T-helper 1 cell treated with Interleukin-12 subunit alpha and Interleukin-12 subunit beta and Interleukin-4 antibody, amounts not matched to agents 30 μg/mL and 1 μg/mL, for 36 hours (primary cell): ENCODE measurements around the gene ITGB4.
A peak's percentile ranks its signal among the peaks of the same experiment; 100 is the strongest.
"Not testable (repeated sequence)": the region's sequence is repeated elsewhere in the genome, so short reads cannot be mapped to it uniquely, and the experiment has no call there.

Source experiments
- H3K27ac Mint-ChIP-seq: one replicate; pipeline ENCODE4 v1.8.0; 2021; ENCODE audit warnings: mild to moderate bottlenecking, mixed read lengths
- H3K27me3 Mint-ChIP-seq: one replicate; pipeline ENCODE4 v1.8.0; 2021; ENCODE audit warnings: low read depth, mixed read lengths
- H3K36me3 Mint-ChIP-seq: one replicate; pipeline ENCODE4 v1.8.0; 2021; ENCODE audit warnings: low read depth, mixed read lengths
- H3K4me1 Mint-ChIP-seq: one replicate; pipeline ENCODE4 v1.8.0; 2021; ENCODE audit warnings: low read depth, mixed read lengths
- H3K4me3 Mint-ChIP-seq: one replicate; pipeline ENCODE4 v1.8.0; 2021; ENCODE audit warnings: mild to moderate bottlenecking, moderate library complexity, mixed read lengths
- H3K9me3 Mint-ChIP-seq: one replicate; pipeline ENCODE4 v1.8.0; 2021; ENCODE audit warnings: mixed read lengths

The ITGB4 gene

GRCh38 chr17:75773808-75774470 lies 52.7 kb downstream of the ITGB4 start:
- Mint-ChIP-seq H3K4me3 (no peak overlapping the region), H3K27me3 (no peaks in the 10 kb centered on the region), H3K9me3 (no peaks in the 10 kb centered on the region), H3K4me1 (peaks cover 34% of the 10 kb centered on the region), H3K36me3 (peaks cover 29% of the 10 kb centered on the region), H3K27ac (no peak overlapping the region)

- H3K9me3 Mint-ChIP-seq = no peaks in the 10 kb centered on the region
- H3K27ac Mint-ChIP-seq = no peak overlapping the region
- no peak overlapping the region for H3K4me3 Mint-ChIP-seq
- H3K4me1 Mint-ChIP-seq = peaks cover 35% of the 10 kb centered on the region
- H3K27me3 Mint-ChIP-seq = no peaks in the 10 kb centered on the region
- peaks cover 30% of the 10 kb centered on the region for H3K36me3 Mint-ChIP-seq
Measured at GRCh38 chr17:75774471-75774990, 53.3 kb downstream of the ITGB4 start.

- H3K36me3 Mint-ChIP-seq = peaks cover 32% of the 10 kb centered on the region
- no peaks in the 10 kb centered on the region for H3K9me3 Mint-ChIP-seq
- H3K27me3 Mint-ChIP-seq = no peaks in the 10 kb centered on the region
- H3K27ac Mint-ChIP-seq = peak overlapping the region; percentile 13
- H3K4me1 Mint-ChIP-seq = peaks cover 41% of the 10 kb centered on the region
- H3K4me3 Mint-ChIP-seq = no peak overlapping the region
Measured at GRCh38 chr17:75774991-75775668, 53.9 kb downstream of the ITGB4 start.

GRCh38 chr17:75776386-75777295 lies 55.4 kb downstream of the ITGB4 start:
- no peaks in the 10 kb centered on the region for H3K9me3 Mint-ChIP-seq
- peak overlapping the region; percentile 87 for H3K27ac Mint-ChIP-seq
- H3K4me1 Mint-ChIP-seq = peaks cover 41% of the 10 kb centered on the region
- peak overlapping the region; percentile 96 for H3K4me3 Mint-ChIP-seq
- H3K27me3 Mint-ChIP-seq = no peaks in the 10 kb centered on the region
- peaks cover 32% of the 10 kb centered on the region for H3K36me3 Mint-ChIP-seq

GRCh38 chr17:75777296-75777922 lies 56.1 kb downstream of the ITGB4 start:
- peak overlapping the region; percentile 96 for H3K4me3 Mint-ChIP-seq
- peaks cover 39% of the 10 kb centered on the region for H3K4me1 Mint-ChIP-seq

GRCh38 chr17:75778066-75778860 lies 57.0 kb downstream of the ITGB4 start:
- H3K9me3 Mint-ChIP-seq, H3K27me3 Mint-ChIP-seq: not testable (repeated sequence)
- Mint-ChIP-seq H3K36me3 (peaks cover 32% of the 10 kb centered on the region), H3K4me1 (peaks cover 43% of the 10 kb centered on the region), H3K4me3 (peak overlapping the region; percentile 96), H3K27ac (peak overlapping the region; percentile 89)

More at GRCh38 chr17:75777296-75777922, 56.1 kb downstream of the ITGB4 start:
- Mint-ChIP-seq H3K36me3 (peaks cover 32% of the 10 kb centered on the region), H3K27me3 (no peaks in the 10 kb centered on the region), H3K27ac (peak overlapping the region; percentile 87), H3K9me3 (no peaks in the 10 kb centered on the region)

- Mint-ChIP-seq H3K4me1 (peaks cover 48% of the 10 kb centered on the region), H3K4me3 (peak overlapping the region; percentile 96), H3K36me3 (peaks cover 32% of the 10 kb centered on the region), H3K27ac (peak overlapping the region; percentile 89), H3K9me3 (no peaks in the 10 kb centered on the region), H3K27me3 (no peaks in the 10 kb centered on the region)
Measured at GRCh38 chr17:75778861-75779249, 57.6 kb downstream of the ITGB4 start.

- H3K27me3 Mint-ChIP-seq = no peaks in the 10 kb centered on the region
- peaks cover 32% of the 10 kb centered on the region for H3K36me3 Mint-ChIP-seq
- no peaks in the 10 kb centered on the region for H3K9me3 Mint-ChIP-seq
- H3K27ac Mint-ChIP-seq = peak overlapping the region; percentile 97
- H3K4me3 Mint-ChIP-seq = peak overlapping the region; percentile 96
- peaks cover 49% of the 10 kb centered on the region for H3K4me1 Mint-ChIP-seq
Measured at GRCh38 chr17:75779250-75779986, 58.2 kb downstream of the ITGB4 start.

GRCh38 chr17:75779987-75780889 lies 59.0 kb downstream of the ITGB4 start:
- Mint-ChIP-seq H3K27me3 (no peaks in the 10 kb centered on the region), H3K36me3 (peaks cover 32% of the 10 kb centered on the region), H3K4me3 (peak overlapping the region; percentile 90), H3K27ac (peak overlapping the region; percentile 97), H3K9me3 (no peaks in the 10 kb centered on the region), H3K4me1 (peaks cover 52% of the 10 kb centered on the region)

GRCh38 chr17:75783069-75783783 lies 62.0 kb downstream of the ITGB4 start:
- Mint-ChIP-seq H3K4me1 (peaks cover 41% of the 10 kb centered on the region), H3K36me3 (peaks cover 19% of the 10 kb centered on the region), H3K27me3 (no peaks in the 10 kb centered on the region), H3K27ac (peak overlapping the region; percentile 95), H3K4me3 (peak overlapping the region; percentile 80), H3K9me3 (no peaks in the 10 kb centered on the region)

GRCh38 chr17:75783803-75784472 lies 62.7 kb downstream of the ITGB4 start:
- peak overlapping the region; percentile 80 for H3K4me3 Mint-ChIP-seq
- H3K9me3 Mint-ChIP-seq = no peaks in the 10 kb centered on the region
- no peaks in the 10 kb centered on the region for H3K27me3 Mint-ChIP-seq
- H3K36me3 Mint-ChIP-seq = peaks cover 14% of the 10 kb centered on the region
- H3K4me1 Mint-ChIP-seq = peaks cover 35% of the 10 kb centered on the region
- H3K27ac Mint-ChIP-seq = peak overlapping the region; percentile 95
